Measurements from ENCODE around the gene ARHGEF6. TPM values are rescaled to one million over a fixed set of nuclear protein-coding genes. Genes with fewer than 3 reads are reported as not detected.
"Not testable (repeated sequence)": the region's sequence is repeated elsewhere in the genome, so short reads cannot be mapped to it uniquely, and the experiment has no call there.

The ARHGEF6 gene
- total RNA-seq, 1 donor from 2014 or later = 0.98 TPM

GRCh38 chrX:136823175-136823574 is 42.4 kb upstream of the ARHGEF6 start:
- H3K4me3 Mint-ChIP-seq = no peak overlapping the region
- no peak for DNase-seq (ENCODE audit: low spot score in 2 of 2, unreplicated experiment in 2 of 2)
- no peaks in the 10 kb centered on the region for H3K27me3 Mint-ChIP-seq (ENCODE audit: low read depth)
- peaks cover 35% of the 10 kb centered on the region for H3K36me3 Mint-ChIP-seq
- H3K27ac Mint-ChIP-seq = no peak overlapping the region
- peaks cover 46% of the 10 kb centered on the region for H3K9me3 Mint-ChIP-seq
- no peak for TF ChIP-seq CTCF (IDR thresholded peaks at IDR 0.05; ENCODE audit: unreplicated experiment)
- no peaks in the 10 kb centered on the region for H3K4me1 Mint-ChIP-seq

GRCh38 chrX:136822337-136823095 is 41.8 kb upstream of the ARHGEF6 start:
- Mint-ChIP-seq H3K27ac (no peak overlapping the region), H3K4me1 (no peaks in the 10 kb centered on the region), H3K4me3 (no peak overlapping the region), H3K27me3 (ENCODE audit: low read depth) (no peaks in the 10 kb centered on the region), H3K36me3 (peaks cover 36% of the 10 kb centered on the region), H3K9me3 (peaks cover 44% of the 10 kb centered on the region)
- no peak for TF ChIP-seq CTCF (IDR thresholded peaks at IDR 0.05; ENCODE audit: unreplicated experiment)
- DNase-seq (ENCODE audit: low spot score in 2 of 2, unreplicated experiment in 2 of 2) = no peak

- H3K27me3 Mint-ChIP-seq (ENCODE audit: low read depth); H3K4me3 Mint-ChIP-seq: not testable (repeated sequence)
- H3K36me3 Mint-ChIP-seq = peaks cover 34% of the 10 kb centered on the region
Observed at GRCh38 chrX:136819756-136820155, 39.0 kb upstream of the ARHGEF6 start.

GRCh38 chrX:136819031-136819703 is 38.4 kb upstream of the ARHGEF6 start:
- no peak for TF ChIP-seq CTCF (IDR thresholded peaks at IDR 0.05; ENCODE audit: unreplicated experiment)
- Mint-ChIP-seq H3K9me3 (peaks cover 37% of the 10 kb centered on the region), H3K27ac (no peak overlapping the region), H3K27me3 (ENCODE audit: low read depth) (no peaks in the 10 kb centered on the region), H3K36me3 (peaks cover 34% of the 10 kb centered on the region), H3K4me3 (no peak overlapping the region), H3K4me1 (no peaks in the 10 kb centered on the region)
- no peak for DNase-seq (ENCODE audit: low spot score in 2 of 2, unreplicated experiment in 2 of 2)

More at GRCh38 chrX:136819756-136820155, 39.0 kb upstream of the ARHGEF6 start:
- DNase-seq (ENCODE audit: low spot score in 2 of 2, unreplicated experiment in 2 of 2); H3K4me1 Mint-ChIP-seq; H3K27ac Mint-ChIP-seq: not testable (repeated sequence)
- peaks cover 41% of the 10 kb centered on the region for H3K9me3 Mint-ChIP-seq

- no peaks in the 10 kb centered on the region for H3K27me3 Mint-ChIP-seq (ENCODE audit: low read depth)
- no peak for DNase-seq (ENCODE audit: low spot score in 2 of 2, unreplicated experiment in 2 of 2)
- H3K4me1 Mint-ChIP-seq = no peaks in the 10 kb centered on the region
- no peak overlapping the region for H3K27ac Mint-ChIP-seq
- H3K9me3 Mint-ChIP-seq = peaks cover 32% of the 10 kb centered on the region
- peaks cover 35% of the 10 kb centered on the region for H3K36me3 Mint-ChIP-seq
- TF ChIP-seq CTCF (IDR thresholded peaks at IDR 0.05; ENCODE audit: unreplicated experiment) = no peak
- no peak overlapping the region for H3K4me3 Mint-ChIP-seq
Observed at GRCh38 chrX:136816975-136817374, 36.2 kb upstream of the ARHGEF6 start.
